ENCODE data around the gene HOXA9. TPM values are rescaled to one million over a fixed set of nuclear protein-coding genes. Genes with fewer than 3 reads are reported as not detected.

The HOXA9 gene
- total and polyA plus RNA-seq, 10 of the 15 experiments (the other 5 are each of a cell fraction or from before 2014, with no cell fraction given): not detected

GRCh38 chr7:27180431-27181420, 15.4 kb upstream of the HOXA9 start:
- no peak for ATAC-seq
- Histone ChIP-seq H3K36me3 (ENCODE audit: control insufficient read depth in 2 of 2, insufficient read depth in 2 of 2, low read length in 1 of 2) (no peaks in the 10 kb centered on the region), H2AFZ (ENCODE audit: control insufficient read depth, low read depth, low read length) (no peak overlapping the region), H3K79me2 (ENCODE audit: control insufficient read depth, insufficient read depth, low read length) (no peaks in the 10 kb centered on the region), H4K20me1 (ENCODE audit: control insufficient read depth, insufficient read depth) (no peaks in the 10 kb centered on the region), H3K27me3 (replicated peaks in 1 of 2; ENCODE audit: control insufficient read depth in 2 of 2, insufficient read depth in 2 of 2, low read length in 1 of 2) (peaks cover 18 to 32% of the 10 kb centered on the region in 2 experiments), H3K9me3 (replicated peaks; ENCODE audit: control insufficient read depth, insufficient read depth, low read length) (no peaks in the 10 kb centered on the region; the same call in 2 of the 3 replicates), H3K4me2 (ENCODE audit: control insufficient read depth, insufficient read depth) (no peak overlapping the region), H3K27ac (ENCODE audit: control insufficient read depth, insufficient read depth) (no peak overlapping the region), H3K4me1 (ENCODE audit: control insufficient read depth, insufficient read depth, low read length) (no peaks in the 10 kb centered on the region), H3K4me3 (no peak overlapping the region), H3K9ac (ENCODE audit: control insufficient read depth, insufficient read depth, low read length) (no peak overlapping the region)
- CTCF ChIA-PET: interaction anchor here (1.1 to 2.0 kb wide), 6 partner anchors 10 to 1286 kb away, joined by 3 to 5 read pairs (median 4); no protein-coding TSS in a partner anchor
- no TSS peak for BruUV-seq (replicated peaks)
- SMC1A ChIA-PET (ENCODE audit: uncharacterized antibody, unreplicated experiment): interaction anchor here (0.6 to 1.5 kb wide), 2 partner anchors 340 to 1288 kb away, joined by 3 to 5 read pairs; no protein-coding TSS in a partner anchor
- POLR2A ChIA-PET: no interaction called here
- RAD21 ChIA-PET (ENCODE audit: unreplicated experiment): no interaction called here
- WGBS (ENCODE audit: insufficient coverage, insufficient replicate concordance, low lambda C conversion rate, missing lambda C conversion rate): 42% methylated on average over 12 of the region's 12 CpGs
- in situ Hi-C loops (cut with MboI) (no loop called here), intact Hi-C loops (cut with micrococcal nuclease; ENCODE audit: unreplicated experiment) (no loop called here)
- no peak for DNase-seq (ENCODE audit: low read depth, low spot score)
- TF ChIP-seq SUPT20H (IDR thresholded peaks at IDR 0.05; ENCODE audit: borderline replicate concordance, control insufficient read depth, low read depth, low read length) (no peak), MXI1 (IDR thresholded peaks at IDR 0.05; ENCODE audit: low read depth, low read length) (no peak), RELB (IDR thresholded peaks at IDR 0.05; ENCODE audit: low read depth) (no peak), CEBPZ (IDR thresholded peaks at IDR 0.05; ENCODE audit: low read depth, low read length) (no peak), PAX8 (IDR thresholded peaks at IDR 0.05) (no peak), RUNX3 (IDR thresholded peaks at IDR 0.05; ENCODE audit: low read length) (no peak), POLR2A (IDR thresholded peaks at IDR 0.05; ENCODE audit: low read depth, low read length) (no peak), POLR2AphosphoS5 (IDR thresholded peaks at IDR 0.05; ENCODE audit: low read length) (no peak), RAD51 (IDR thresholded peaks at IDR 0.05) (no peak), YBX1 (IDR thresholded peaks at IDR 0.05) (no peak), GATAD2B (conservative IDR thresholded peaks at IDR 0.05; ENCODE audit: low read depth) (no peak), NFIC (IDR thresholded peaks at IDR 0.05; ENCODE audit: low read depth, low read length) (no peak)
- FAIRE-seq: no peak

All from GM12878 (cell line).